Endothelial cell of umbilical vein (primary cell): ENCODE results near the gene DVL3. TPM values are rescaled to one million over a fixed set of nuclear protein-coding genes. Genes with fewer than 3 reads are reported as not detected.

Source experiments
- BruUV-seq: library from RNA; stranded (reverse); fragments of 400-500 nt; replicated peaks from 2 replicates; lab custom pipeline; 2021; lab: Mats Ljungman, UMichigan
- CTCF ChIA-PET: fragments of 300-600, 350-600 bp; sonication (Branson Sonifier 250); formaldehyde crosslinking; loops from one replicate; lab custom pipeline; 2021; ENCODE audit warnings: antibody characterized with exemption, inconsistent platforms; lab: Charles Lee
- POLR2A ChIA-PET: fragments of 300-600, 350-600 bp; sonication (Branson Sonifier 250); formaldehyde crosslinking; loops from one replicate; lab custom pipeline; 2021; ENCODE audit warnings: antibody characterized with exemption, inconsistent platforms; lab: Charles Lee
- DNase-seq: peaks from one replicate; pipeline ENCODE4 v3.0.0-alpha.2; 2011; ENCODE audit warnings: low read depth, low spot score
- FAIRE-seq: peaks from 2 replicates; lab custom pipeline; 2011; peaks lifted over from hg19 to GRCh38; lab: Jason Lieb, UNC
- H2AFZ ChIP-seq: 2 replicates; pipeline ENCODE4 v1.6.0; 2012; ENCODE audit warnings: low read depth, low read length, control low read depth, inconsistent platforms
- H3K27ac ChIP-seq: 2 replicates; pipeline ENCODE4 v1.5.1; 2011; ENCODE audit warnings: low read depth, mild to moderate bottlenecking, control low read depth, low read length, moderate library complexity; ENCODE audit not compliant: insufficient read depth
- H3K27me3 ChIP-seq, 2 experiments: 2 replicates each; pipeline versions ENCODE4 v1.6.0 to v1.6.1; 2011; ENCODE audit warnings: low read length in 2 of 2, mixed read lengths in 1 of 2; ENCODE audit not compliant: control insufficient read depth in 2 of 2, insufficient read depth in 2 of 2
- H3K36me3 ChIP-seq, 2 experiments: 2 replicates in 1 of 2; 3 replicates in 1 of 2; pipeline ENCODE4 v1.5.1; 2011; ENCODE audit warnings: low read length in 2 of 2, mild to moderate bottlenecking in 1 of 2, moderate library complexity in 1 of 2; ENCODE audit not compliant: control insufficient read depth in 2 of 2, insufficient read depth in 2 of 2; ENCODE audit errors: extremely low read depth in 1 of 2
- H3K4me1 ChIP-seq: 3 replicates; pipeline ENCODE4 v1.5.1; 2011; ENCODE audit warnings: mild to moderate bottlenecking, low read length; ENCODE audit not compliant: control insufficient read depth, insufficient read depth; ENCODE audit errors: extremely low read depth
- H3K4me2 ChIP-seq: 2 replicates; pipeline ENCODE4 v1.6.1; 2011; ENCODE audit warnings: low read length, control low read depth, mixed read lengths; ENCODE audit not compliant: insufficient read depth
- H3K4me3 ChIP-seq, 3 experiments: fragments of 200-600 bp in 1 of 3; sonication (generic), shearing (Covaris generic) in 1 of 3; replicated peaks in 1 of 3; 2 replicates each; pipeline ENCODE4 v1.5.1; 2011 to 2016; ENCODE audit warnings: control low read depth in 3 of 3, low read length in 3 of 3, mild to moderate bottlenecking in 2 of 3, inconsistent platforms in 1 of 3, low read depth in 1 of 3, moderate library complexity in 1 of 3; ENCODE audit not compliant: insufficient read depth in 1 of 3
- H3K79me2 ChIP-seq: 2 replicates; pipeline ENCODE4 v1.6.0; 2012; ENCODE audit warnings: low read length, inconsistent platforms; ENCODE audit not compliant: control insufficient read depth, insufficient read depth
- H3K9ac ChIP-seq: replicated peaks from 2 replicates; pipeline ENCODE3; 2011; ENCODE audit warnings: low read length, control low read depth; ENCODE audit not compliant: insufficient read depth; ENCODE audit errors: extremely low read depth
- H3K9me1 ChIP-seq: replicated peaks from 3 replicates; pipeline ENCODE4 v1.6.0; 2011; ENCODE audit warnings: mild to moderate bottlenecking, low read length; ENCODE audit not compliant: control insufficient read depth, insufficient read depth; ENCODE audit errors: extremely low read depth
- H3K9me3 ChIP-seq: replicated peaks from 2 replicates; pipeline ENCODE4 v1.5.1; 2012; ENCODE audit warnings: low read length, inconsistent platforms; ENCODE audit not compliant: control insufficient read depth, insufficient read depth
- H4K20me1 ChIP-seq: replicated peaks from 2 replicates; pipeline ENCODE3; 2011; ENCODE audit warnings: mild to moderate bottlenecking, low read length; ENCODE audit not compliant: control insufficient read depth, insufficient read depth; ENCODE audit errors: extremely low read depth
- EZH2 ChIP-seq: IDR thresholded peaks from 2 replicates; pipeline ENCODE4 v1.6.1; 2012; ENCODE audit warnings: borderline replicate concordance, low read depth, mild to moderate bottlenecking, moderate library complexity, low read length, inconsistent platforms; ENCODE audit not compliant: severe bottlenecking
- FOS ChIP-seq: IDR thresholded peaks from 2 replicates; pipeline ENCODE4 v1.6.1; 2011; ENCODE audit warnings: mild to moderate bottlenecking, low read length, moderate library complexity, borderline replicate concordance; ENCODE audit not compliant: insufficient read depth
- GATA2 ChIP-seq: IDR thresholded peaks from 2 replicates; pipeline ENCODE4 v1.7.0; 2011; ENCODE audit warnings: low read depth, mild to moderate bottlenecking, moderate library complexity, mixed read lengths, low read length; ENCODE audit not compliant: insufficient read length, insufficient read depth
- JUN ChIP-seq: IDR thresholded peaks from 2 replicates; pipeline ENCODE4 v1.6.1; 2011; ENCODE audit warnings: borderline replicate concordance, low read depth; ENCODE audit not compliant: insufficient read length, insufficient read depth
- MYC ChIP-seq: IDR thresholded peaks from one replicate; pipeline ENCODE4 v1.6.1; 2011; ENCODE audit warnings: mild to moderate bottlenecking, low read depth, low read length
- POLR2A ChIP-seq: IDR thresholded peaks from 2 replicates; pipeline ENCODE4 v1.6.1; 2012; ENCODE audit warnings: low read depth, mild to moderate bottlenecking, control low read depth, low read length
- POLR2AphosphoS5 ChIP-seq: IDR thresholded peaks from 2 replicates; pipeline ENCODE4 v1.6.1; 2012; ENCODE audit warnings: low read depth, mild to moderate bottlenecking, control low read depth, low read length, moderate library complexity; ENCODE audit not compliant: insufficient read depth
- dilution Hi-C: fragments of 300-500 bp; cut with MboI; formaldehyde crosslinking; loops from one replicate; pipeline ENCODE4 v1.15.0; 2019; ENCODE audit warnings: low sequenced_read_pairs; ENCODE audit not compliant: extremely low pct_ligation_motif_present
- intact Hi-C: fragments of 100-400 bp; cut with micrococcal nuclease; formaldehyde crosslinking; loops from one replicate; pipeline ENCODE4 v1.10.0; 2022
- polyA plus RNA-seq, 4 experiments: library from polyadenylated mRNA; depleted of rRNA in 3 of 4; stranded (reverse) in 3 of 4; unstranded in 1 of 4; fragments of >200 nt; gene quantifications; 2 replicates each; pipeline versions ENCODE4 v1.2.1 to v1.2.3, GENCODE V29; 2011 to 2012; ENCODE audit warnings: missing spikeins in 1 of 4
- total RNA-seq: library from RNA; stranded (reverse); gene quantifications from 2 replicates; pipeline ENCODE4 v1.2.3, GENCODE V29; 2021
- TF ChIP-seq, protein P1 (sequence below): IDR thresholded peaks from 2 replicates; pipeline ENCODE4 v1.6.1; 2011; ENCODE audit not compliant: insufficient read depth, insufficient read length
- TF ChIP-seq, protein P2 (sequence below), 2 donors: IDR thresholded peaks; 1 replicate in 1 of 2; 2 replicates in 1 of 2; pipeline ENCODE4 v1.5.1; 2011; ENCODE audit warnings: low read length in 2 of 2, mild to moderate bottlenecking in 2 of 2, moderate library complexity in 2 of 2, control low read depth in 1 of 2, inconsistent platforms in 1 of 2, low read depth in 1 of 2; ENCODE audit not compliant: insufficient read depth in 1 of 2; ENCODE audit errors: extremely low read depth in 1 of 2

Gene DVL3
- total and polyA plus RNA-seq, 2 donors (not counting 3 experiments of a cell fraction or from before 2014, with no cell fraction given) = 43.8 to 59.0 TPM

- Histone ChIP-seq H3K27ac (peak overlapping the region; percentile 2), H3K36me3 (peaks cover 34 to 48% of the 10 kb centered on the region in 2 experiments), H3K4me2 (no peak overlapping the region), H3K4me3 (no peak overlapping the region), H3K4me1 (peaks cover 28% of the 10 kb centered on the region), H3K79me2 (peaks cover 41% of the 10 kb centered on the region), H3K9ac (no peak overlapping the region), H3K9me3 (no peaks in the 10 kb centered on the region), H3K9me1 (no peaks in the 10 kb centered on the region), H2AFZ (no peak overlapping the region), H3K27me3 (no peaks in the 10 kb centered on the region), H4K20me1 (no peaks in the 10 kb centered on the region)
- no peak for FAIRE-seq
- ChIA-PET POLR2A (no interaction called here), CTCF (interaction anchor here (1.3 kb wide), 1 partner anchor 52 kb away, joined by 3 read pairs; no protein-coding TSS in a partner anchor)
- DNase-seq = no peak
- dilution Hi-C loops (no loop called here), intact Hi-C loops (loop anchor here (5.0 kb wide), 1 partner anchor 134 kb away; the partner anchor contains the start of gene EIF4G1)
- no peak for TF ChIP-seq FOS
- TF ChIP-seq POLR2A = no peak
- TF ChIP-seq GATA2 = no peak
- no peak for TF ChIP-seq EZH2
- BruUV-seq = no TSS peak
Observed at GRCh38 chr3:184177767-184178306, 22.7 kb downstream of the DVL3 start.

DNA sequence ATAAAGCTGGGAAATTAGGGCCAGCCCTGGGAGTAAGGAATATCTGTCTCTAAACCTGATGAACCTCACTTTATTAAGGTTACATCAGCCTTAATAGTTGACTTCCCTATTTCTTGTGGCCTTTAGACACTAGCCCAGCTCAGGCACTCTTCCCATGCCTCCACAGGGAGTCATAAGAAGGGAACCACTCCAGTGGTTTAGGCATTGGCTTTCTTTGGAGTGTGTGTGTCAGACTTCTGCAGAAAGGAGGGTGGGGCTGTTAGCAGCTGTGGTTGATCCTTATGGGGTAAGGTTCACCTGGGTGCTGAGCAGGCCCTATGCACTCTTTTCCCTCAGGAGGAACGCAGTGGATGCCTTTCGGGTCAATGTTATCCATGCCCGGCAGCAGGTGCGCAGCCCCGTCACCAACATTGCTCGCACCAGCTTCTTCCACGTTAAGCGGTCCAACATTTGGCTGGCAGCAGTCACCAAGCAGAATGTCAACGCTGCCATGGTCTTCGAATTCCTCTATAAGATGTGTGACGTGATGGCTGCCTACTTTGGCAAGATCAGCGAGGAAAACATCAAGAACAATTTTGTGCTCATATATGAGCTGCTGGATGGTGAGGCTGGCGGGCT, 23.5 kb downstream of the DVL3 start:
- H3K9me3 ChIP-seq = no peaks in the 10 kb centered on the region
- DNase-seq (no peak), FAIRE-seq (no peak)
- no peak overlapping the region for H3K27ac ChIP-seq
- no TSS peak for BruUV-seq
- H3K9me1 ChIP-seq = no peaks in the 10 kb centered on the region
- no peak overlapping the region for H3K4me3 ChIP-seq
- intact Hi-C loops = loop anchor here (5.0 kb wide), 1 partner anchor 134 kb away; the partner anchor contains the start of gene EIF4G1
- H3K36me3 ChIP-seq = peaks cover 39 to 52% of the 10 kb centered on the region in 2 experiments
- no peaks in the 10 kb centered on the region for H3K27me3 ChIP-seq
- no peak overlapping the region for H3K9ac ChIP-seq
- H3K4me1 ChIP-seq = peaks cover 28% of the 10 kb centered on the region
- TF ChIP-seq POLR2A (no peak), JUN (no peak), FOS (no peak), GATA2 (no peak), EZH2 (no peak), MYC (no peak), POLR2AphosphoS5 (no peak)
- TF ChIP-seq, protein P1, sequence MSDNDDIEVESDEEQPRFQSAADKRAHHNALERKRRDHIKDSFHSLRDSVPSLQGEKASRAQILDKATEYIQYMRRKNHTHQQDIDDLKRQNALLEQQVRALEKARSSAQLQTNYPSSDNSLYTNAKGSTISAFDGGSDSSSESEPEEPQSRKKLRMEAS = no peak
- TF ChIP-seq, protein P2, sequence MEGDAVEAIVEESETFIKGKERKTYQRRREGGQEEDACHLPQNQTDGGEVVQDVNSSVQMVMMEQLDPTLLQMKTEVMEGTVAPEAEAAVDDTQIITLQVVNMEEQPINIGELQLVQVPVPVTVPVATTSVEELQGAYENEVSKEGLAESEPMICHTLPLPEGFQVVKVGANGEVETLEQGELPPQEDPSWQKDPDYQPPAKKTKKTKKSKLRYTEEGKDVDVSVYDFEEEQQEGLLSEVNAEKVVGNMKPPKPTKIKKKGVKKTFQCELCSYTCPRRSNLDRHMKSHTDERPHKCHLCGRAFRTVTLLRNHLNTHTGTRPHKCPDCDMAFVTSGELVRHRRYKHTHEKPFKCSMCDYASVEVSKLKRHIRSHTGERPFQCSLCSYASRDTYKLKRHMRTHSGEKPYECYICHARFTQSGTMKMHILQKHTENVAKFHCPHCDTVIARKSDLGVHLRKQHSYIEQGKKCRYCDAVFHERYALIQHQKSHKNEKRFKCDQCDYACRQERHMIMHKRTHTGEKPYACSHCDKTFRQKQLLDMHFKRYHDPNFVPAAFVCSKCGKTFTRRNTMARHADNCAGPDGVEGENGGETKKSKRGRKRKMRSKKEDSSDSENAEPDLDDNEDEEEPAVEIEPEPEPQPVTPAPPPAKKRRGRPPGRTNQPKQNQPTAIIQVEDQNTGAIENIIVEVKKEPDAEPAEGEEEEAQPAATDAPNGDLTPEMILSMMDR (IDR thresholded peaks at IDR 0.05; ENCODE audit: extremely low read depth in 1 of 2, insufficient read depth in 1 of 2, low read depth in 1 of 2, low read length in 2 of 2) = no peak
- ChIA-PET CTCF (interaction anchor here (2.1 kb wide), 1 partner anchor 49 kb away, joined by 7 read pairs; no protein-coding TSS in a partner anchor), POLR2A (no interaction called here)
- H4K20me1 ChIP-seq = no peaks in the 10 kb centered on the region
- peaks cover 41% of the 10 kb centered on the region for H3K79me2 ChIP-seq
- H2AFZ ChIP-seq = no peak overlapping the region
- dilution Hi-C loops = no loop called here
- H3K4me2 ChIP-seq = no peak overlapping the region
